ENCODE results near the gene SKI.

GRCh38 chr1:2314273-2314802 is 86.2 kb downstream of the SKI start:
- no peak for TF ChIP-seq CTCF (IDR thresholded peaks at IDR 0.05; ENCODE audit: poor library complexity)
- TF ChIP-seq EZH2 (IDR thresholded peaks at IDR 0.05; ENCODE audit: borderline replicate concordance), result no peak
- no peak for TF ChIP-seq EZH2phosphoT487 (IDR thresholded peaks at IDR 0.05; ENCODE audit: low read depth, severe bottlenecking, unreplicated experiment)
